Right forelimb (tissue), 1 donor: ENCODE data around the gene PAX5.

Experiments used
- DNase-seq: peaks from one replicate; pipeline ENCODE4 v3.0.0-alpha.2; 2018

The PAX5 gene

DNA sequence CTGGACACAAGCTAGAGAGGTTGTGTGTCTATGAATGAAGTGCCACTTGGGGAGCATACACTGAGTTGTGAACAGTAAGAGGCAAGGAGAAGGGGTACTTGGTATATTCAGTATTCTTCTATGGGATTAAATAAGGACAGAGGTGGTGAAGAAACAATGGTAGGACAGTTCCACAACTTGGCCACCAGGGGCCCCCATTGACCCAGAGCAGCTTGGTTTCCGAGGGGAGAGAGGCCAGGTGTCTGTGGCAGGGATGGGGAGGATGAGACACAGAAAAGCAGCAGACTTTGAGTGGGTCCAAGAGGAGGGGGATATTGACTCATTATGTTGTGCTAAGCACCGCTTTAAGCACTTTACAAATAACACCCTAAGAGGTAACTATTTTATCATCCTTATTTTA is 240.8 kb downstream of the PAX5 start:
- DNase-seq, result no peak

DNA sequence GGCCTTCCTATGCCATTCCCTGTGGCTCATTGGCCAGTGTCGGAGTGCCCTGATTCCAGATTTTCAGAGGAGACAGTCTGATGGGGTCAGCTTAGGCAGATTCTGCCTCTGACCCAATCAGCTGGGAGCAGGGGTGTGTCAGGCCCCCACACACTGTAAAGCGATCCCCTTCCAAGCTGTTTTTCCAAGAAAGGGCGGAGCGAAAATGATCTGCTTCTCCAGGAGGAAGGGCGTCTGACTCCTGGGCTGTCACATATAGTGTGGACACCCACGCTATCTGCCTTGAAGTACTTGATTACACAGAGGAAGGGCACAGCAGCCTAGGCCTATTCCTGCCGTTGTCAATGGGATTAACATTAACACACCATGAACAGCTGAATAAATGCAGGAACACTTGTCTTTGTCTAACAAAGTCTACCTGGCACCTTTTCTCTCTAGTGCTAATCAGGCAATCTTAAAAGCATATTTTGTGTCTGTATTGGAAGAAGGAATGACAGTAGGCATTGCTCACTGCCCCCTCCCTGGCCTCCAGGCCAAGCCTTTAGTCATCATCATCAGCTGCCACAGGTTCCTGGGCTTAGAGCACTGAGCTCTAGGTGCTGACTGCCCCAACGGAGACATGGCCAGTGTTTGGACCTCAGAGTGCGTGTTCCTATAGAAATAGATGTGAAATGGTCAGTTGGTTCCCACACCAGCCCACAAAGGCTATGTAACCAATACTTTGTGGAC is 242.7 kb downstream of the PAX5 start:
- DNase-seq, result no peak

DNA sequence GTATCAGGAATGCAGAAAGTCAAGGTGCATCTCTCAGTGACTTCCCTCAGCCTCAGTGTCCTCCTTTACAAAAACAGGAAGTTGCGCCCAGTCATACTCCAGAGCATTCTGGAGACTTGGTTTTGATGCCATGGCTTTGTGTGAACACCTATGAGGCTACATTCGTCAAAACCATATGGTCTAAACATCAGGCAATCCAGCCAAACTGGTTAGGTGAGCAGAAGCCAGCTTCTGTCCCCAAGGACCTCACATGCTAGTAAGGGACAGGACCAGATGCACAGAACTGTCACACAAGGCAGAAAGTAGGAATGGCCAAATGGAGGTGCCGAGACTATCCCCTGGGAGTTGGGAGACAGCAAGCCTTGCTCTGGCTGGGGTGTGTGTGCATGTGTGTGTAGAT is 244.2 kb downstream of the PAX5 start:
- DNase-seq, result no peak

DNA sequence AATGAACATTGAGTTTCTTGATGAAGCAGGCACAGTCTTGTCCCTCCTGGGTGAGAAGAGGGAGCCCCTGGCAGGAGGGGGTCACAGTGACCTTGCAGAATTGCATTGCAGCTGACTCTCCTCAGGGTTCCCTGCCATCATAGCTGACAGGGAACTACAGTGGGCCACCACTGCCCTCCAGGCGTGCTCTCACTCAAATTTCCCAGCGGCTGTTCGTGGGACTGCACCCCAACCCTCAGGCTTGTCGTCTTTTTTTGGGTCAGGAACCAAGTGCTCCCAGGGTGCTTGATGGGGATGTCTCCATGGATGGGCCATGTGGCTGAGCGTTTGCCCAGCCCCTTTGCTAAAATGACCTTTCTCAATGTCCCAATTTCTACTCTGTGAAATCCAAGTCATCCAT is 245.5 kb downstream of the PAX5 start:
- DNase-seq, result no peak

DNA sequence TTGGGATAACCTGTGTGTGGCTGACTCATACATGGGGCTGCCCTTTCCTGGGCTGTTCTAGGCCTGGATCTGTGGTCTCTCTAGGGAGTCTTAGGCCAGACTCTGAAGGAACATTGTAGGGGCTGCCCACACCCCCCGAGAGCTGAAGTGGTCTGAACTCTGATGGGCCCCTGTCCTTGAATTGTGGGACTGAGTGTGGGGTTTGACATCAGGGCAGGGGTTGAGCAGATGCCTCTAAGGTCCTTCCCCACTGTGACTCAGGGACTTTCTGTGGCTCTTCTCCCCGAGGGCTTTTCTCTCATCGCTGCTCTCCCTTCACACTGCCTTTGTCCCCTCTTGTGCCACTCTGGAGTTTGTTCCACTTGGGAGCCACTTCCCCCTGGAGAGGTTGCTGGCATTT is 246.4 kb downstream of the PAX5 start:
- no peak for DNase-seq
